ENCODE results near the gene MAP1B.

MAP1B gene

GRCh38 chr5:72112389-72112788 is 5.1 kb downstream of the MAP1B start:
- DNase-seq (ENCODE audit: extremely low spot score): no peak
- TF ChIP-seq SP1 (IDR thresholded peaks at IDR 0.05): no peak
- CTCF ChIA-PET: no interaction called here
- POLR2A ChIA-PET: no interaction called here

- POLR2A ChIA-PET: no interaction called here
- CTCF ChIA-PET: interaction anchor here (0.6 kb wide), 1 partner anchor 235 kb away, joined by 4 read pairs; no protein-coding TSS in a partner anchor
- no peak for DNase-seq (ENCODE audit: extremely low spot score)
- TF ChIP-seq ZNF384 (IDR thresholded peaks at IDR 0.05) (no peak), ARNT (IDR thresholded peaks at IDR 0.05) (no peak), L3MBTL2 (conservative IDR thresholded peaks at IDR 0.05) (no peak), TARDBP (IDR thresholded peaks at IDR 0.05) (no peak), PKNOX1 (IDR thresholded peaks at IDR 0.05) (no peak), HDGF (IDR thresholded peaks at IDR 0.05; ENCODE audit: borderline replicate concordance) (no peak), LEF1 (IDR thresholded peaks at IDR 0.05; ENCODE audit: borderline replicate concordance) (no peak), FOXM1 (IDR thresholded peaks at IDR 0.05; ENCODE audit: borderline replicate concordance) (no peak)
Measured at GRCh38 chr5:72114629-72115028, 7.4 kb downstream of the MAP1B start.

- ChIA-PET POLR2A (no interaction called here), CTCF (interaction anchor here (0.6 kb wide), 1 partner anchor 236 kb away, joined by 4 read pairs; no protein-coding TSS in a partner anchor)
Measured at GRCh38 chr5:72115296-72115695, 8.0 kb downstream of the MAP1B start.

GRCh38 chr5:72117307-72117706 is 10.0 kb downstream of the MAP1B start:
- no peak for TF ChIP-seq SP1 (IDR thresholded peaks at IDR 0.05)
- POLR2A ChIA-PET: no interaction called here
- CTCF ChIA-PET: interaction anchor here (0.6 kb wide), 1 partner anchor 152 kb away, joined by 3 read pairs; no protein-coding TSS in a partner anchor
- no peak for DNase-seq (ENCODE audit: extremely low spot score)

More at GRCh38 chr5:72115296-72115695, 8.0 kb downstream of the MAP1B start:
- no peak for TF ChIP-seq NFRKB (IDR thresholded peaks at IDR 0.05)
- no peak for TF ChIP-seq L3MBTL2 (conservative IDR thresholded peaks at IDR 0.05)
- TF ChIP-seq ARNT (IDR thresholded peaks at IDR 0.05): no peak
- TF ChIP-seq SP1 (IDR thresholded peaks at IDR 0.05): no peak
- no peak for TF ChIP-seq FOXK2 (IDR thresholded peaks at IDR 0.05)
- no peak for TF ChIP-seq BHLHE40 (IDR thresholded peaks at IDR 0.05; ENCODE audit: borderline replicate concordance)
- TF ChIP-seq TARDBP (IDR thresholded peaks at IDR 0.05): no peak
- TF ChIP-seq CTBP1 (IDR thresholded peaks at IDR 0.05; ENCODE audit: borderline replicate concordance): no peak
- no peak for TF ChIP-seq HDGF (IDR thresholded peaks at IDR 0.05; ENCODE audit: borderline replicate concordance)
- DNase-seq (ENCODE audit: extremely low spot score): no peak

- TF ChIP-seq LEF1 (IDR thresholded peaks at IDR 0.05; ENCODE audit: borderline replicate concordance) (no peak), CTBP1 (IDR thresholded peaks at IDR 0.05; ENCODE audit: borderline replicate concordance) (no peak), BHLHE40 (IDR thresholded peaks at IDR 0.05; ENCODE audit: borderline replicate concordance) (no peak), HDGF (IDR thresholded peaks at IDR 0.05; ENCODE audit: borderline replicate concordance) (no peak), SP1 (IDR thresholded peaks at IDR 0.05) (no peak), FOXK2 (IDR thresholded peaks at IDR 0.05) (no peak), TARDBP (IDR thresholded peaks at IDR 0.05) (no peak), NFRKB (IDR thresholded peaks at IDR 0.05) (no peak)
- ChIA-PET CTCF (no interaction called here), POLR2A (no interaction called here)
- no peak for DNase-seq (ENCODE audit: extremely low spot score)
Measured at GRCh38 chr5:72121052-72121779, 13.9 kb downstream of the MAP1B start.

GRCh38 chr5:72121780-72122445 is 14.6 kb downstream of the MAP1B start:
- DNase-seq (ENCODE audit: extremely low spot score): no peak
- TF ChIP-seq ELF4 (IDR thresholded peaks at IDR 0.05) (no peak), PKNOX1 (IDR thresholded peaks at IDR 0.05) (peak; percentile 38; the same call in 1 of the 2 replicates)
- ChIA-PET POLR2A (interaction anchor here (0.7 kb wide), 1 partner anchor 13 kb away, joined by 3 read pairs; no protein-coding TSS in a partner anchor), CTCF (no interaction called here)

GRCh38 chr5:72122602-72123001 is 15.3 kb downstream of the MAP1B start:
- TF ChIP-seq FOXM1 (IDR thresholded peaks at IDR 0.05; ENCODE audit: borderline replicate concordance): no peak
- TF ChIP-seq ELF4 (IDR thresholded peaks at IDR 0.05): no peak
- TF ChIP-seq HDGF (IDR thresholded peaks at IDR 0.05; ENCODE audit: borderline replicate concordance): no peak
- TF ChIP-seq TARDBP (IDR thresholded peaks at IDR 0.05): no peak
- POLR2A ChIA-PET: interaction anchor here (0.7 kb wide), 1 partner anchor 14 kb away, joined by 3 read pairs; no protein-coding TSS in a partner anchor
- CTCF ChIA-PET: no interaction called here
- no peak for DNase-seq (ENCODE audit: extremely low spot score)

GRCh38 chr5:72123764-72124376 is 16.6 kb downstream of the MAP1B start:
- POLR2A ChIA-PET: no interaction called here
- DNase-seq (ENCODE audit: extremely low spot score): no peak
- CTCF ChIA-PET: no interaction called here
- TF ChIP-seq PKNOX1 (IDR thresholded peaks at IDR 0.05): no peak
- no peak for TF ChIP-seq ARNT (IDR thresholded peaks at IDR 0.05)
- TF ChIP-seq HDGF (IDR thresholded peaks at IDR 0.05; ENCODE audit: borderline replicate concordance): no peak
- TF ChIP-seq NFRKB (IDR thresholded peaks at IDR 0.05): no peak
- no peak for TF ChIP-seq FOXM1 (IDR thresholded peaks at IDR 0.05; ENCODE audit: borderline replicate concordance)
- TF ChIP-seq TARDBP (IDR thresholded peaks at IDR 0.05): no peak
- TF ChIP-seq BHLHE40 (IDR thresholded peaks at IDR 0.05; ENCODE audit: borderline replicate concordance): no peak
- no peak for TF ChIP-seq FOXA1 (IDR thresholded peaks at IDR 0.05)
- TF ChIP-seq ZNF384 (IDR thresholded peaks at IDR 0.05): no peak
- TF ChIP-seq SP1 (IDR thresholded peaks at IDR 0.05): no peak
- no peak for TF ChIP-seq FOXK2 (IDR thresholded peaks at IDR 0.05)
- no peak for TF ChIP-seq SUZ12 (IDR thresholded peaks at IDR 0.05)
- TF ChIP-seq CTBP1 (IDR thresholded peaks at IDR 0.05; ENCODE audit: borderline replicate concordance): no peak
- no peak for TF ChIP-seq ELF4 (IDR thresholded peaks at IDR 0.05)
- TF ChIP-seq L3MBTL2 (conservative IDR thresholded peaks at IDR 0.05): no peak
- no peak for TF ChIP-seq LEF1 (IDR thresholded peaks at IDR 0.05; ENCODE audit: borderline replicate concordance)
